SK-N-SH (cell line): Measurements from ENCODE around the gene A1CF. TPM values are rescaled to one million over a fixed set of nuclear protein-coding genes. Genes with fewer than 3 reads are reported as not detected.

Experiments used
- CTCF ChIA-PET: fragments of 300-600, 350-600 bp; formaldehyde crosslinking; extraction: SDS; loops from one replicate; lab custom pipeline; 2021; lab: Yijun Ruan, JAX
- POLR2A ChIA-PET: fragments of 350-600 bp; sonication (Branson Sonifier 250); formaldehyde crosslinking; extraction: SDS; loops from one replicate; lab custom pipeline; 2020; ENCODE audit warnings: antibody characterized with exemption, inconsistent platforms; lab: Yijun Ruan, JAX
- DNase-seq: peaks from one replicate; pipeline ENCODE4 v3.0.0; 2012
- H2AFZ ChIP-seq: fragments of 200-600 bp; sonication (generic); 2 replicates; pipeline ENCODE4 v1.8.1; 2016; ENCODE audit warnings: antibody characterized with exemption, mild to moderate bottlenecking, low read depth
- H3F3A ChIP-seq: fragments of 200-600 bp; sonication (generic); replicated peaks from 2 replicates; pipeline ENCODE3; 2016; ENCODE audit warnings: antibody characterized with exemption, mild to moderate bottlenecking; ENCODE audit not compliant: insufficient read depth
- H3K27ac ChIP-seq, 2 experiments: fragments of 200-500 bp in 1 of 2; fragments of 200-600 bp in 1 of 2; sonication (Bioruptor generic) in 1 of 2; sonication (generic), shearing (Covaris generic) in 1 of 2; 2 replicates each; pipeline versions ENCODE4 v1.5.1 to v1.6.1; 2014 to 2016; ENCODE audit warnings: low read depth in 2 of 2, inconsistent platforms in 1 of 2, low read length in 1 of 2, mild to moderate bottlenecking in 1 of 2, mixed read lengths in 1 of 2
- H3K27me3 ChIP-seq: fragments of 200-600 bp; sonication (generic), shearing (Covaris generic); 2 replicates; pipeline ENCODE4 v1.6.1; 2016; ENCODE audit warnings: mixed run types; ENCODE audit not compliant: insufficient read depth
- H3K36me3 ChIP-seq, 2 experiments: fragments of 200-500 bp in 1 of 2; fragments of 200-600 bp in 1 of 2; sonication (Bioruptor generic) in 1 of 2; sonication (generic) in 1 of 2; replicated peaks in 1 of 2; 2 replicates each; pipeline versions ENCODE3 to v1.5.1; 2014 to 2016; ENCODE audit warnings: low read length in 1 of 2, mild to moderate bottlenecking in 1 of 2; ENCODE audit not compliant: insufficient read depth in 2 of 2, control insufficient read depth in 1 of 2
- H3K4me1 ChIP-seq, 2 experiments: fragments of 200-500 bp in 1 of 2; fragments of 200-600 bp in 1 of 2; sonication (Bioruptor generic) in 1 of 2; sonication (generic), shearing (Covaris generic) in 1 of 2; 2 replicates each; pipeline versions ENCODE4 v1.5.1 to v1.6.1; 2014 to 2016; ENCODE audit warnings: low read depth in 1 of 2, low read length in 1 of 2, mixed run types in 1 of 2; ENCODE audit not compliant: insufficient read depth in 2 of 2, control insufficient read depth in 1 of 2
- H3K4me2 ChIP-seq: fragments of 200-600 bp; sonication (generic), shearing (Covaris generic); 2 replicates; pipeline ENCODE4 v1.6.1; 2017; ENCODE audit warnings: mixed run types
- H3K4me3 ChIP-seq, 2 experiments: fragments of 200-500 bp in 1 of 2; fragments of 200-600 bp in 1 of 2; sonication (Bioruptor generic) in 1 of 2; sonication (generic), shearing (Covaris generic) in 1 of 2; 2 replicates each; pipeline versions ENCODE4 v1.5.1 to v1.8.1; 2014 to 2016; ENCODE audit warnings: low read depth in 2 of 2, inconsistent platforms in 1 of 2, low read length in 1 of 2, mild to moderate bottlenecking in 1 of 2, mixed read lengths in 1 of 2, moderate library complexity in 1 of 2
- H3K79me2 ChIP-seq: fragments of 200-600 bp; sonication (generic); 2 replicates; pipeline ENCODE4 v1.8.1; 2017; ENCODE audit warnings: mild to moderate bottlenecking; ENCODE audit not compliant: insufficient read depth
- H3K9ac ChIP-seq: fragments of 200-600 bp; sonication (generic); 2 replicates; pipeline ENCODE4 v1.6.1; 2017; ENCODE audit warnings: mixed run types
- H3K9me2 ChIP-seq: fragments of 200-600 bp; sonication (generic); 2 replicates; pipeline ENCODE4 v1.6.1; 2017; ENCODE audit warnings: mixed run types
- H3K9me3 ChIP-seq: fragments of 200-600 bp; sonication (generic); 2 replicates; pipeline ENCODE4 v1.6.1; 2017; ENCODE audit warnings: mixed run types, mild to moderate bottlenecking, moderate library complexity
- H4K20me1 ChIP-seq: fragments of 200-600 bp; sonication (generic); 2 replicates; pipeline ENCODE4 v1.6.1; 2017; ENCODE audit warnings: mild to moderate bottlenecking, mixed run types; ENCODE audit not compliant: insufficient read depth
- EP300 ChIP-seq, 2 experiments: IDR thresholded peaks; 2 replicates each; pipeline versions ENCODE4 v1.4.0 to v1.6.1; 2012; ENCODE audit warnings: borderline replicate concordance in 1 of 2, low read depth in 1 of 2, low read length in 1 of 2
- EZH2phosphoT487 ChIP-seq: fragments of 200-600 bp; sonication (generic); IDR thresholded peaks from 2 replicates; pipeline ENCODE4 v1.6.1; 2017; ENCODE audit warnings: low read depth, mixed run types, mild to moderate bottlenecking, antibody characterized with exemption, moderate library complexity, borderline replicate concordance
- FOSL2 ChIP-seq: IDR thresholded peaks from 2 replicates; pipeline ENCODE4 v1.4.0; 2012; ENCODE audit warnings: low read depth, mild to moderate bottlenecking, moderate library complexity, borderline replicate concordance
- FOXJ3 ChIP-seq: sonication (generic); formaldehyde crosslinking; IDR thresholded peaks from 2 replicates; pipeline ENCODE4 v1.5.1; 2020; ENCODE audit warnings: mild to moderate bottlenecking, missing genetic modification reagents
- GABPA ChIP-seq: IDR thresholded peaks from 2 replicates; pipeline ENCODE4 v1.4.0; 2012; ENCODE audit warnings: low read depth, mild to moderate bottlenecking
- GATA2 ChIP-seq: sonication (generic); formaldehyde crosslinking; IDR thresholded peaks from 2 replicates; pipeline ENCODE4 v1.5.0; 2020; ENCODE audit warnings: mild to moderate bottlenecking, missing genetic modification reagents
- IRF3 ChIP-seq: fragments of 150-350 bp; IDR thresholded peaks from 2 replicates; pipeline ENCODE4 v1.6.1; 2016; ENCODE audit warnings: mild to moderate bottlenecking, low read depth, low read length
- JUND ChIP-seq: IDR thresholded peaks from 2 replicates; pipeline ENCODE4 v1.4.0; 2012
- MEF2A ChIP-seq: IDR thresholded peaks from 2 replicates; pipeline ENCODE4 v1.4.0; 2012; ENCODE audit warnings: low read depth, borderline replicate concordance
- PBX3 ChIP-seq: IDR thresholded peaks from 2 replicates; pipeline ENCODE4; 2012
- POLR2AphosphoS5 ChIP-seq: IDR thresholded peaks from 2 replicates; pipeline ENCODE4 v1.6.1; 2012; ENCODE audit warnings: low read depth, low read length
- RAD21 ChIP-seq: IDR thresholded peaks from 2 replicates; pipeline ENCODE4 v1.6.1; 2012; ENCODE audit warnings: mild to moderate bottlenecking, low read length
- REST ChIP-seq: IDR thresholded peaks from 2 replicates; pipeline ENCODE4 v1.6.1; 2012; ENCODE audit warnings: mild to moderate bottlenecking, low read depth, low read length, moderate library complexity
- RFX5 ChIP-seq: IDR thresholded peaks from 2 replicates; pipeline ENCODE4 v1.6.1; 2012; ENCODE audit warnings: mild to moderate bottlenecking, improper control_type of control experiment, low read length
- RXRA ChIP-seq: IDR thresholded peaks from 2 replicates; pipeline ENCODE4 v1.4.0; 2012; ENCODE audit warnings: low read depth, mild to moderate bottlenecking, borderline replicate concordance
- SIN3A ChIP-seq: IDR thresholded peaks from 2 replicates; pipeline ENCODE4 v1.6.1; 2012; ENCODE audit warnings: low read depth, mild to moderate bottlenecking, low read length, moderate library complexity, borderline replicate concordance
- SMC3 ChIP-seq: IDR thresholded peaks from 2 replicates; pipeline ENCODE4 v1.6.1; 2012; ENCODE audit warnings: low read depth, low read length, improper control_type of control experiment
- USF2 ChIP-seq: fragments of 150-350 bp; IDR thresholded peaks from 2 replicates; pipeline ENCODE4 v1.6.1; 2017; ENCODE audit warnings: antibody characterized with exemption, low read length, low read depth, borderline replicate concordance
- YY1 ChIP-seq: IDR thresholded peaks from 2 replicates; pipeline ENCODE4 v1.4.0; 2012; ENCODE audit warnings: low read depth, mild to moderate bottlenecking
- WGBS: methylation state at CpG from one replicate; pipeline ENCODE4 v1.1.6; 2017; ENCODE audit warnings: low lambda C conversion rate; 5-methylcytosine and 5-hydroxymethylcytosine counted together
- polyA plus RNA-seq, 3 experiments: library from polyadenylated mRNA; depleted of rRNA; stranded (reverse); fragments of >200 nt; gene quantifications; 2 replicates each; pipeline ENCODE4 v1.2.3, GENCODE V29; 2012

Gene A1CF
- polyA plus RNA-seq, 1 of the 3 experiments (the other 2 are of a cell fraction), result not detected

GRCh38 chr10:50855015-50855414 lies 30.4 kb downstream of the A1CF start (continued):
- TF ChIP-seq EZH2phosphoT487, result no peak
- no peak for TF ChIP-seq MEF2A
- TF ChIP-seq JUND, result no peak
- no peak for TF ChIP-seq POLR2AphosphoS5
- TF ChIP-seq GABPA, result no peak
- TF ChIP-seq PBX3, result no peak
- TF ChIP-seq, all 33 proteins: peak for 0

GRCh38 chr10:50853557-50853956 lies 31.9 kb downstream of the A1CF start:
- no peaks in the 10 kb centered on the region for H4K20me1 ChIP-seq
- no peaks in the 10 kb centered on the region for H3K27me3 ChIP-seq
- H3F3A ChIP-seq, result peaks cover 17% of the 10 kb centered on the region
- WGBS, result 66% methylated on average over 3 of the region's 3 CpGs
- no peaks in the 10 kb centered on the region for H3K9me3 ChIP-seq
- H3K36me3 ChIP-seq, result no peaks in the 10 kb centered on the region
- no peak overlapping the region for H3K4me3 ChIP-seq
- H3K79me2 ChIP-seq, result no peaks in the 10 kb centered on the region
- no peak for DNase-seq
- H3K4me2 ChIP-seq, result no peak overlapping the region
- no peak for TF ChIP-seq SIN3A
- CTCF ChIA-PET, result no interaction called here
- no peaks in the 10 kb centered on the region for H3K9me2 ChIP-seq
- H3K4me1 ChIP-seq, result peaks cover 0 to 11% of the 10 kb centered on the region in 2 experiments; a peak in 2 of 4 replicates
- no peak overlapping the region for H3K27ac ChIP-seq
- no peak overlapping the region for H2AFZ ChIP-seq
- no peak overlapping the region for H3K9ac ChIP-seq
- POLR2A ChIA-PET, result no interaction called here

- no peaks in the 10 kb centered on the region for H3K79me2 ChIP-seq
- no peaks in the 10 kb centered on the region for H3K9me3 ChIP-seq
- no peak overlapping the region for H2AFZ ChIP-seq
- no peaks in the 10 kb centered on the region for H3K9me2 ChIP-seq
- no peak overlapping the region for H3K4me3 ChIP-seq
- no peak for DNase-seq
- no peak overlapping the region for H3K4me2 ChIP-seq
- H3K36me3 ChIP-seq, result no peaks in the 10 kb centered on the region
- no peak overlapping the region for H3K27ac ChIP-seq
- CTCF ChIA-PET, result interaction anchor here (0.7 to 1.8 kb wide), 3 partner anchors 8 to 85 kb away, joined by 3 to 4 read pairs (median 3); no protein-coding TSS in a partner anchor
- WGBS, result 74% methylated on average over 6 of the region's 6 CpGs
- H3F3A ChIP-seq, result peaks cover 17% of the 10 kb centered on the region
- no peak overlapping the region for H3K9ac ChIP-seq
- POLR2A ChIA-PET, result no interaction called here
- no peaks in the 10 kb centered on the region for H3K27me3 ChIP-seq
- no peaks in the 10 kb centered on the region for H4K20me1 ChIP-seq
- peaks cover 0 to 11% of the 10 kb centered on the region in 2 experiments; a peak in 2 of 4 replicates for H3K4me1 ChIP-seq
- TF ChIP-seq RXRA, result no peak
- TF ChIP-seq EP300 (IDR thresholded peaks at IDR 0.05; ENCODE audit: borderline replicate concordance in 1 of 2, low read depth in 1 of 2, low read length in 1 of 2), result no peak
- TF ChIP-seq REST, result no peak
- TF ChIP-seq IRF3, result no peak
- TF ChIP-seq YY1, result no peak
- TF ChIP-seq SMC3, result no peak
- TF ChIP-seq USF2, result no peak
- no peak for TF ChIP-seq RAD21
- no peak for TF ChIP-seq FOSL2
- TF ChIP-seq FOXJ3 (CRISPR knock-in tag), result no peak
- no peak for TF ChIP-seq MEF2A
- TF ChIP-seq GATA2 (CRISPR knock-in tag), result no peak
- no peak for TF ChIP-seq RFX5
Measured at GRCh38 chr10:50851884-50852671, 33.3 kb downstream of the A1CF start.
